Neural cell (in vitro differentiated cells): ENCODE data around the gene FCN1. TPM values are rescaled to one million over a fixed set of nuclear protein-coding genes. Genes with fewer than 3 reads are reported as not detected.

Source experiments
- H2AFZ ChIP-seq: fragments of 200-600, 300-800 bp; sonication (generic), shearing (Covaris generic); 2 replicates; pipeline ENCODE4 v1.6.0; 2014; ENCODE audit warnings: low read depth, mild to moderate bottlenecking, antibody characterized with exemption, low read length, moderate library complexity
- H3F3A ChIP-seq: fragments of 200-600 bp; shearing (Covaris generic); 2 replicates; pipeline ENCODE4 v1.6.1; 2016; ENCODE audit warnings: mild to moderate bottlenecking, moderate library complexity, mixed read lengths, antibody characterized with exemption, low read length; ENCODE audit not compliant: insufficient read depth, poor library complexity, severe bottlenecking
- H3K27ac ChIP-seq: fragments of 200-600, 300-800 bp; sonication (generic), shearing (Covaris generic); 2 replicates; pipeline ENCODE4 v1.5.1; 2014; ENCODE audit warnings: mild to moderate bottlenecking, low read length, moderate library complexity
- H3K27me3 ChIP-seq: fragments of 300-800, 200-600 bp; sonication (generic), shearing (Covaris generic); 2 replicates; pipeline ENCODE4 v1.6.0; 2014; ENCODE audit warnings: mild to moderate bottlenecking, low read depth, low read length, moderate library complexity; ENCODE audit not compliant: insufficient read depth
- H3K36me3 ChIP-seq: fragments of 300-800, 200-600 bp; sonication (generic), shearing (Covaris generic); 2 replicates; pipeline ENCODE4 v1.5.1; 2014; ENCODE audit warnings: mild to moderate bottlenecking, antibody characterized with exemption, low read length, moderate library complexity; ENCODE audit not compliant: insufficient read depth
- H3K4me2 ChIP-seq: fragments of 300-800, 200-600 bp; sonication (generic), shearing (Covaris generic); 2 replicates; pipeline ENCODE4 v1.6.0; 2014; ENCODE audit warnings: mild to moderate bottlenecking, low read length
- H3K4me3 ChIP-seq: fragments of 300-800, 200-600 bp; sonication (generic), shearing (Covaris generic); 2 replicates; pipeline ENCODE4 v1.5.1; 2014; ENCODE audit warnings: mild to moderate bottlenecking, low read length, moderate library complexity
- H3K79me2 ChIP-seq: fragments of 200-600 bp; shearing (Covaris generic); replicated peaks from 2 replicates; pipeline ENCODE4 v1.6.0; 2014; ENCODE audit warnings: mild to moderate bottlenecking, low read length, moderate library complexity; ENCODE audit not compliant: insufficient read depth
- H3K9ac ChIP-seq: fragments of 300-800, 200-600 bp; sonication (generic), shearing (Covaris generic); 2 replicates; pipeline ENCODE4 v1.6.1; 2016; ENCODE audit warnings: mild to moderate bottlenecking, low read length, mixed read lengths
- H3K9me2 ChIP-seq: fragments of 200-600 bp; shearing (Covaris generic); 2 replicates; pipeline ENCODE4 v1.6.1; 2016; ENCODE audit warnings: mild to moderate bottlenecking, low read length, mixed read lengths; ENCODE audit not compliant: insufficient read depth
- H3K9me3 ChIP-seq: fragments of 200-600, 300-800 bp; sonication (generic), shearing (Covaris generic); 2 replicates; pipeline ENCODE4 v1.6.1; 2016; ENCODE audit warnings: mild to moderate bottlenecking, mixed run types, low read length, moderate library complexity, mixed read lengths
- H4K20me1 ChIP-seq: fragments of 200-600 bp; shearing (Covaris generic); 2 replicates; pipeline ENCODE4 v1.6.1; 2016; ENCODE audit warnings: mild to moderate bottlenecking, mixed run types; ENCODE audit not compliant: insufficient read depth
- EP300 ChIP-seq: fragments of 450-650 bp; conservative IDR thresholded peaks from 2 replicates; pipeline ENCODE4 v1.6.1; 2014; ENCODE audit warnings: antibody characterized with exemption, mild to moderate bottlenecking, moderate library complexity; ENCODE audit not compliant: poor library complexity, severe bottlenecking
- EZH2 ChIP-seq: fragments of 200-600, 300-800 bp; shearing (Covaris generic), sonication (generic); IDR thresholded peaks from 2 replicates; pipeline ENCODE4 v1.6.1; 2014; ENCODE audit warnings: antibody characterized with exemption, low read length, borderline replicate concordance, mild to moderate bottlenecking; ENCODE audit not compliant: insufficient read depth, poor library complexity, severe bottlenecking
- MXI1 ChIP-seq: fragments of 450-650 bp; conservative IDR thresholded peaks from 2 replicates; pipeline ENCODE4 v1.6.1; 2014; ENCODE audit warnings: antibody characterized with exemption, mild to moderate bottlenecking; ENCODE audit not compliant: poor library complexity, severe bottlenecking
- POLR2AphosphoS5 ChIP-seq: IDR thresholded peaks from 2 replicates; pipeline ENCODE4 v1.6.1; 2012
- RAD21 ChIP-seq: fragments of 450-650 bp; conservative IDR thresholded peaks from 2 replicates; pipeline ENCODE4 v1.6.1; 2014; ENCODE audit warnings: antibody characterized with exemption, mild to moderate bottlenecking, moderate library complexity
- SMC3 ChIP-seq: fragments of 450-650 bp; conservative IDR thresholded peaks from 2 replicates; pipeline ENCODE4 v1.6.1; 2014; ENCODE audit warnings: antibody characterized with exemption, mild to moderate bottlenecking, moderate library complexity; ENCODE audit not compliant: poor library complexity
- TAF1 ChIP-seq: IDR thresholded peaks from 2 replicates; pipeline ENCODE4 v1.6.1; 2012; ENCODE audit warnings: low read depth
- polyA plus RNA-seq: library from polyadenylated mRNA; depleted of rRNA; stranded (reverse); fragments of >200 nt; gene quantifications from 2 replicates; pipeline ENCODE4 v1.2.3, GENCODE V29; 2014
- TF ChIP-seq, protein P1 (sequence below): fragments of 450-650 bp; IDR thresholded peaks from 2 replicates; pipeline ENCODE4 v1.5.1; 2014; ENCODE audit warnings: antibody characterized with exemption, mild to moderate bottlenecking, moderate library complexity; ENCODE audit not compliant: poor library complexity, severe bottlenecking
- TF ChIP-seq, protein P2 (sequence below): IDR thresholded peaks from 2 replicates; pipeline ENCODE4 v1.6.1; 2012; ENCODE audit warnings: borderline replicate concordance

FCN1 gene
- polyA plus RNA-seq, 1 donor from 2014 or later: not detected

DNA sequence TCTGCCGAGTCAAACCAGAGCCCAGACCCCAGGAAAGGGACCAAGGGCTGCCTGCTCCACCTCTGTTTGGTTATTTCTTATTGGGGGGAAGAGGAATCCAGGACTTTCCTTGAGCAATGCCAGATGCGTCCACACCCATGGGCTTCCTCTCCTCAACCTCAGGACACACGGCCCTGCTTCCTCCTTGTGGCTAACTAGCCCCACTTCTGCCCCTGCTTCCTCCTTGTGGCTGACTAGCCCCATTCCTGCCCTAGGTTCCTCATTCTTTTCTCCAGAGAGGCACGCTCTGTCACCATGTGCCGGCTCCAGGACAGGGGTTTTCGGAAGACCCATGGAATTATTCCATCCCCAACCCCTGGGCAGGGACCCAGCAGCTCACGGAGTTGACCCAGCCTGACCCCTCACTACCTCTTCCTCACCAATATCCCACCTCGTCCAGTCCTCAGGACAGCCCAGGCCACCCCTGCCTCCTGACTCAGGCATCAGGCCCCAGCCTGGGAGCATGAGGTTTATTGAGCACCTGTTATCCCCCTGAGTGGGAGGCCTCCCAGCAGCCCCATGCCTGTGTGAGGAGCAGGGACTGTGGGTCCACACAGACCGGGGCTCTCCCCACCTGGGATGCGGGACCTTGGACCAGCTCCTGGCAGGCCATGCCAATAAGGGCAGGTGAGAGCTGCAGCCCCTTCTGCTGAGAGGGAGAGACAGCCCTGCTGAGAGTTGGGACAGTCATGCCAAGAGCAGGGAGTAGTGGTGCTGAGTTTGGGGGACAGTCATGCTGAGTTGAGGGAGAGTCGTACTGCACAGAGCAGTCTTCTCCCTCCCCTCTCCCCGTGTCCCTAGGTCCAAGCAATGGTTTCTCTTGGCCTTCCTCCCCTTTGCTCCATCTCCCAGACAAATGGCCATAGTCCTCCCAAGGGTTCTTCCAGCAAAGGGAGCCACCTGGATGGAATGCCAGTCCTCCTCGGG, 11.8 kb upstream of the FCN1 start:
- H3F3A ChIP-seq: no peaks in the 10 kb centered on the region
- H3K4me3 ChIP-seq: no peak overlapping the region
- TF ChIP-seq MXI1 (no peak), EZH2 (no peak), EP300 (no peak), POLR2AphosphoS5 (no peak), SMC3 (no peak), RAD21 (no peak), TAF1 (no peak)
- TF ChIP-seq, protein P1, sequence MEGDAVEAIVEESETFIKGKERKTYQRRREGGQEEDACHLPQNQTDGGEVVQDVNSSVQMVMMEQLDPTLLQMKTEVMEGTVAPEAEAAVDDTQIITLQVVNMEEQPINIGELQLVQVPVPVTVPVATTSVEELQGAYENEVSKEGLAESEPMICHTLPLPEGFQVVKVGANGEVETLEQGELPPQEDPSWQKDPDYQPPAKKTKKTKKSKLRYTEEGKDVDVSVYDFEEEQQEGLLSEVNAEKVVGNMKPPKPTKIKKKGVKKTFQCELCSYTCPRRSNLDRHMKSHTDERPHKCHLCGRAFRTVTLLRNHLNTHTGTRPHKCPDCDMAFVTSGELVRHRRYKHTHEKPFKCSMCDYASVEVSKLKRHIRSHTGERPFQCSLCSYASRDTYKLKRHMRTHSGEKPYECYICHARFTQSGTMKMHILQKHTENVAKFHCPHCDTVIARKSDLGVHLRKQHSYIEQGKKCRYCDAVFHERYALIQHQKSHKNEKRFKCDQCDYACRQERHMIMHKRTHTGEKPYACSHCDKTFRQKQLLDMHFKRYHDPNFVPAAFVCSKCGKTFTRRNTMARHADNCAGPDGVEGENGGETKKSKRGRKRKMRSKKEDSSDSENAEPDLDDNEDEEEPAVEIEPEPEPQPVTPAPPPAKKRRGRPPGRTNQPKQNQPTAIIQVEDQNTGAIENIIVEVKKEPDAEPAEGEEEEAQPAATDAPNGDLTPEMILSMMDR: no peak
- TF ChIP-seq, protein P2, sequence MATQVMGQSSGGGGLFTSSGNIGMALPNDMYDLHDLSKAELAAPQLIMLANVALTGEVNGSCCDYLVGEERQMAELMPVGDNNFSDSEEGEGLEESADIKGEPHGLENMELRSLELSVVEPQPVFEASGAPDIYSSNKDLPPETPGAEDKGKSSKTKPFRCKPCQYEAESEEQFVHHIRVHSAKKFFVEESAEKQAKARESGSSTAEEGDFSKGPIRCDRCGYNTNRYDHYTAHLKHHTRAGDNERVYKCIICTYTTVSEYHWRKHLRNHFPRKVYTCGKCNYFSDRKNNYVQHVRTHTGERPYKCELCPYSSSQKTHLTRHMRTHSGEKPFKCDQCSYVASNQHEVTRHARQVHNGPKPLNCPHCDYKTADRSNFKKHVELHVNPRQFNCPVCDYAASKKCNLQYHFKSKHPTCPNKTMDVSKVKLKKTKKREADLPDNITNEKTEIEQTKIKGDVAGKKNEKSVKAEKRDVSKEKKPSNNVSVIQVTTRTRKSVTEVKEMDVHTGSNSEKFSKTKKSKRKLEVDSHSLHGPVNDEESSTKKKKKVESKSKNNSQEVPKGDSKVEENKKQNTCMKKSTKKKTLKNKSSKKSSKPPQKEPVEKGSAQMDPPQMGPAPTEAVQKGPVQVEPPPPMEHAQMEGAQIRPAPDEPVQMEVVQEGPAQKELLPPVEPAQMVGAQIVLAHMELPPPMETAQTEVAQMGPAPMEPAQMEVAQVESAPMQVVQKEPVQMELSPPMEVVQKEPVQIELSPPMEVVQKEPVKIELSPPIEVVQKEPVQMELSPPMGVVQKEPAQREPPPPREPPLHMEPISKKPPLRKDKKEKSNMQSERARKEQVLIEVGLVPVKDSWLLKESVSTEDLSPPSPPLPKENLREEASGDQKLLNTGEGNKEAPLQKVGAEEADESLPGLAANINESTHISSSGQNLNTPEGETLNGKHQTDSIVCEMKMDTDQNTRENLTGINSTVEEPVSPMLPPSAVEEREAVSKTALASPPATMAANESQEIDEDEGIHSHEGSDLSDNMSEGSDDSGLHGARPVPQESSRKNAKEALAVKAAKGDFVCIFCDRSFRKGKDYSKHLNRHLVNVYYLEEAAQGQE: no peak

DNA sequence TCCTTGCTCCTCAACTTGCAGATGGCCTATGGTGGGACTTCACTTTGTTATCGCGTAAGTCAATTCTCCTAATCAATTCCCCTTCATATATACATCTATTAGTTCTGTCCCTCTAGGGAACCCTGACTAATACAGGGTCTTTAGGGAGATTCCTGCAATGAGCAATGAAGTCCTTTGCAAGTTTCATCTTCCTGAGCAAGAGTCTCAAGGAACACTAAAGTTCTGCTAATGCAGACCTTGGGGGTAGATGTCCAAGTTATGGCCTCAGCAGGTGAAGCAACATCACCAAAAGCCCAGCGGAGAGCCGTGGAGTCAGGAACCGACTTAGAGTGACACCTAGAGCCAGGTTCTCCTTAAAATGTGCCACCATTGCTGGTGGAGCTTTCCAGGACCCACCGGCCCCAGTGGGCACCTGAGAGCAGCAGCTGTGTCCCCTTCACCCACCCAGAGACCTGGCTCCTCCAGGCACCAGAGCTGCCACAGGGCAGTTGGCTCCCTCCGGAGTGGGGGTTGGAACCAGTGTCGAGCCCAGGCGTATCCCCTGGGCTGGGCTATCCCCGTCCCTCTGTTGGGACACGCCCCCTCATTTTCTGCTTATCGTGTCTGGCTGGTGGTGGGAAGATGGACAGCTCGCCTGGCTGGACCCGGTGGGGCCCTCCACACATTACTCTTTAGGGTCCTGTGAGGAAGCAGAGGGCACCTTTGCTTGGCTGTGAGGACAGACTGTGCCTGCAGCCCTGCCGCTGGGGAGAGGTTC, 10.9 kb upstream of the FCN1 start:
- TF ChIP-seq EP300: no peak
- TF ChIP-seq MXI1: no peak
- TF ChIP-seq, protein P1: no peak
- no peak overlapping the region for H3K27ac ChIP-seq

More for the DNA sequence above, 11.8 kb upstream of the FCN1 start:
- Histone ChIP-seq H3K27me3 (no peaks in the 10 kb centered on the region), H3K27ac (no peak overlapping the region), H3K36me3 (no peaks in the 10 kb centered on the region), H2AFZ (no peak overlapping the region), H3K9me2 (no peaks in the 10 kb centered on the region), H3K9me3 (no peaks in the 10 kb centered on the region), H3K9ac (no peak overlapping the region), H3K4me2 (no peak overlapping the region), H4K20me1 (no peaks in the 10 kb centered on the region), H3K79me2 (no peaks in the 10 kb centered on the region)

More for the DNA sequence above, 10.9 kb upstream of the FCN1 start:
- Histone ChIP-seq H3K9me3 (no peaks in the 10 kb centered on the region), H3K9me2 (no peaks in the 10 kb centered on the region), H3K79me2 (no peaks in the 10 kb centered on the region), H3K27me3 (no peaks in the 10 kb centered on the region), H4K20me1 (no peaks in the 10 kb centered on the region), H3F3A (no peaks in the 10 kb centered on the region), H3K4me3 (no peak overlapping the region), H3K4me2 (no peak overlapping the region), H3K36me3 (no peaks in the 10 kb centered on the region), H3K9ac (no peak overlapping the region), H2AFZ (no peak overlapping the region)
